ENCODE measurements around the gene EBLN2. TPM values are rescaled to one million over a fixed set of nuclear protein-coding genes. Genes with fewer than 3 reads are reported as not detected.

Gene EBLN2
- total RNA-seq, 2 donors from 2014 or later, result 3.1 to 4.0 TPM

- H3K4me3 ChIP-seq, result no peak overlapping the region
- H3K27ac ChIP-seq, result no peak overlapping the region
- no peak overlapping the region for H3K9ac ChIP-seq (ENCODE audit: low read depth in 2 of 2, low read length in 2 of 2)
- DNase-seq, result no peak
- H3K36me3 ChIP-seq, result no peaks in the 10 kb centered on the region
- intact Hi-C loops (cut with DNase I), result loop anchor here (10.0 kb wide), 1 partner anchor 530 kb away; the partner anchor contains the start of gene PDZRN3
- no peaks in the 10 kb centered on the region for H3K9me3 ChIP-seq
- TF ChIP-seq, protein P1, sequence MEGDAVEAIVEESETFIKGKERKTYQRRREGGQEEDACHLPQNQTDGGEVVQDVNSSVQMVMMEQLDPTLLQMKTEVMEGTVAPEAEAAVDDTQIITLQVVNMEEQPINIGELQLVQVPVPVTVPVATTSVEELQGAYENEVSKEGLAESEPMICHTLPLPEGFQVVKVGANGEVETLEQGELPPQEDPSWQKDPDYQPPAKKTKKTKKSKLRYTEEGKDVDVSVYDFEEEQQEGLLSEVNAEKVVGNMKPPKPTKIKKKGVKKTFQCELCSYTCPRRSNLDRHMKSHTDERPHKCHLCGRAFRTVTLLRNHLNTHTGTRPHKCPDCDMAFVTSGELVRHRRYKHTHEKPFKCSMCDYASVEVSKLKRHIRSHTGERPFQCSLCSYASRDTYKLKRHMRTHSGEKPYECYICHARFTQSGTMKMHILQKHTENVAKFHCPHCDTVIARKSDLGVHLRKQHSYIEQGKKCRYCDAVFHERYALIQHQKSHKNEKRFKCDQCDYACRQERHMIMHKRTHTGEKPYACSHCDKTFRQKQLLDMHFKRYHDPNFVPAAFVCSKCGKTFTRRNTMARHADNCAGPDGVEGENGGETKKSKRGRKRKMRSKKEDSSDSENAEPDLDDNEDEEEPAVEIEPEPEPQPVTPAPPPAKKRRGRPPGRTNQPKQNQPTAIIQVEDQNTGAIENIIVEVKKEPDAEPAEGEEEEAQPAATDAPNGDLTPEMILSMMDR (IDR thresholded peaks at IDR 0.05), result no peak
- no peaks in the 10 kb centered on the region for H3K4me1 ChIP-seq
- H3K27me3 ChIP-seq, result no peaks in the 10 kb centered on the region
These were observed 33.5 kb downstream of the EBLN2 start for GRCh38 chr3:73094951-73095350.

- no peak overlapping the region for H3K27ac ChIP-seq
- H3K9ac ChIP-seq (ENCODE audit: low read depth in 2 of 2, low read length in 2 of 2), result no peak overlapping the region
- no peak overlapping the region for H3K4me3 ChIP-seq
- no peaks in the 10 kb centered on the region for H3K36me3 ChIP-seq
- no peak for DNase-seq
- TF ChIP-seq, protein P1 (IDR thresholded peaks at IDR 0.05), result no peak
- no peaks in the 10 kb centered on the region for H3K9me3 ChIP-seq
- no peaks in the 10 kb centered on the region for H3K4me1 ChIP-seq
- H3K27me3 ChIP-seq, result no peaks in the 10 kb centered on the region
- intact Hi-C loops (cut with DNase I), result loop anchor here (10.0 kb wide), 1 partner anchor 529 kb away; the partner anchor contains the start of gene PDZRN3
These were observed 34.7 kb downstream of the EBLN2 start for GRCh38 chr3:73096169-73096568.

DNA sequence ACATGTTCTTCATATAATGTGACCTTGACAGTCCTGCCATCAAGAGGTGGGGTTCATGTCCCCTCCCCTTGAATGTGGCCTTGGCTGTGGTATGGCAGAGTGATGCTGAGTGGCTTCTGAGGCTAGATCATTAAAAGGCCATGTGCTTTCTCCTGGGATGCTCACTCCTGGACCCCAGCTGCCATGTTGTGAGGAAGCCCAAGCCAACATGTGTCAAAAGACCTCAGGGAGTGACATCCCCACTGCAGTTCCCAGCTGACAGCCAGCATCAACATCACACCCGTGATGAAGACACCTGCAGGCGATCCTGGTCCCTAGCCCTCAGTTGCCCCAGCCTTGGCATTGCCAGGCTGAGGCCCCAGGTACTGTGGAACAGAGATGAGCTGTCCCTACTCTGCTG is 36.6 kb downstream of the EBLN2 start:
- no peaks in the 10 kb centered on the region for H3K27me3 ChIP-seq
- H3K27ac ChIP-seq, result no peak overlapping the region
- no peaks in the 10 kb centered on the region for H3K4me1 ChIP-seq
- intact Hi-C loops (cut with DNase I), result loop anchor here (10.0 kb wide), 1 partner anchor 527 kb away; the partner anchor contains the start of gene PDZRN3
- H3K36me3 ChIP-seq, result no peaks in the 10 kb centered on the region
- TF ChIP-seq, protein P1 (IDR thresholded peaks at IDR 0.05), result no peak
- no peaks in the 10 kb centered on the region for H3K9me3 ChIP-seq
- H3K4me3 ChIP-seq, result no peak overlapping the region
- DNase-seq, result no peak
- no peak overlapping the region for H3K9ac ChIP-seq (ENCODE audit: low read depth in 2 of 2, low read length in 2 of 2)

GRCh38 chr3:73098873-73099272 is 37.4 kb downstream of the EBLN2 start:
- H3K9ac ChIP-seq (ENCODE audit: low read depth in 2 of 2, low read length in 2 of 2), result no peak overlapping the region
- no peaks in the 10 kb centered on the region for H3K4me1 ChIP-seq
- TF ChIP-seq, protein P1 (IDR thresholded peaks at IDR 0.05), result no peak
- H3K4me3 ChIP-seq, result no peak overlapping the region
- H3K27me3 ChIP-seq, result no peaks in the 10 kb centered on the region
- intact Hi-C loops (cut with DNase I), result loop anchor here (10.0 kb wide), 1 partner anchor 526 kb away; the partner anchor contains the start of gene PDZRN3
- H3K9me3 ChIP-seq, result no peaks in the 10 kb centered on the region
- H3K36me3 ChIP-seq, result no peaks in the 10 kb centered on the region
- no peak for DNase-seq
- H3K27ac ChIP-seq, result no peak overlapping the region

DNA sequence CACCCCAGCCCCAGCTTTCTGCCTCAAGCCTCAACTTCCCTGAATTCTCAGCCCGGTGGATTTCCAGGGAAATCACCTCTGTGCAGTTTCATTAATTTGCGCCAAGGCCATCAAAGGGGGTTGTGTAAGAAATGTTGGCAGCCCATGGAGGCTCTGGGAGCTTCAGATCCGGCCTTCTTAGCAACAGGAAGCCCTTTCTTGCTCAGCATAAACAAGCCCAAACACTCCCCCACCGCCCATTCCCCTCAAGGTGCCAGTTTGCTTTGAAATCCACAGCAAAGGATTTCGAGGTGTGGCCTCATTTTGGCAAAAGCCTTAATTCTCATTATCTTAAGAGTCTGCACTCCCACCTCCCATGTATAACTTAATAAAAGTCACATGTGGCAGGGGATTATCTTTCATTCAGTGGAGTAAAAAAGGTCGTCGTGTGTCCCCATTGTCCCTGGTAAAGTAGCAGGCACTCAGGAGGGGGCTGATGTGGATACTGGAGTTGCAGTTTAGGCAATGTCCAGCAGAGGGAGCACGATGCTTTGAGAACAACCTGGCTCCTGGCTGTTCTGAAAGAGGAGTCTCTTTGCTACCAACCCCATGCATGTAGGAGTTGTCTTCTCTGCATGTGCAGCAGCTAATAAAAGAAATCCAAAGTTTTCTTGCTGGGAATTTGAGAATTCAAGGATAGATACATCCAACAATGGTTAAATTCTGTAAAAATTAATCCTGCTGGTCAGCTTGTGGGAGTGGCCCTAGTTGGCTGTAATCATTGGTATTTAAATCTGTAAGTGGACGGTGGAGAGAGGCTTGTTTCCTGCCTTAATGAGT is 39.5 kb downstream of the EBLN2 start:
- Histone ChIP-seq H3K27me3 (no peaks in the 10 kb centered on the region), H3K9ac (ENCODE audit: low read depth in 2 of 2, low read length in 2 of 2) (no peak overlapping the region), H3K27ac (no peak overlapping the region), H3K9me3 (no peaks in the 10 kb centered on the region), H3K36me3 (no peaks in the 10 kb centered on the region), H3K4me1 (no peaks in the 10 kb centered on the region), H3K4me3 (no peak overlapping the region)
- TF ChIP-seq, protein P1 (IDR thresholded peaks at IDR 0.05), result peak; percentile 94
- intact Hi-C loops (cut with DNase I), result loop anchor here (2.0 to 5.0 kb wide), 3 partner anchors 334 to 751 kb away; no protein-coding TSS in a partner anchor
- peak; percentile 89 for DNase-seq
